ENCODE results near the gene ZNF511.

- TF ChIP-seq CTCF (conservative IDR thresholded peaks at IDR 0.05; ENCODE audit: low read depth, low read length) (no peak), POLR2A (IDR thresholded peaks at IDR 0.05; ENCODE audit: low read depth, low read length) (no peak), CEBPB (IDR thresholded peaks at IDR 0.05; ENCODE audit: low read depth, low read length) (no peak), RCOR1 (IDR thresholded peaks at IDR 0.05; ENCODE audit: insufficient replicate concordance, low read length) (no peak)
Observed at GRCh38 chr10:133263674-133264073, 45.0 kb upstream of the ZNF511 start.
